ENCODE data around the gene NSUN2.

NSUN2 gene

DNA sequence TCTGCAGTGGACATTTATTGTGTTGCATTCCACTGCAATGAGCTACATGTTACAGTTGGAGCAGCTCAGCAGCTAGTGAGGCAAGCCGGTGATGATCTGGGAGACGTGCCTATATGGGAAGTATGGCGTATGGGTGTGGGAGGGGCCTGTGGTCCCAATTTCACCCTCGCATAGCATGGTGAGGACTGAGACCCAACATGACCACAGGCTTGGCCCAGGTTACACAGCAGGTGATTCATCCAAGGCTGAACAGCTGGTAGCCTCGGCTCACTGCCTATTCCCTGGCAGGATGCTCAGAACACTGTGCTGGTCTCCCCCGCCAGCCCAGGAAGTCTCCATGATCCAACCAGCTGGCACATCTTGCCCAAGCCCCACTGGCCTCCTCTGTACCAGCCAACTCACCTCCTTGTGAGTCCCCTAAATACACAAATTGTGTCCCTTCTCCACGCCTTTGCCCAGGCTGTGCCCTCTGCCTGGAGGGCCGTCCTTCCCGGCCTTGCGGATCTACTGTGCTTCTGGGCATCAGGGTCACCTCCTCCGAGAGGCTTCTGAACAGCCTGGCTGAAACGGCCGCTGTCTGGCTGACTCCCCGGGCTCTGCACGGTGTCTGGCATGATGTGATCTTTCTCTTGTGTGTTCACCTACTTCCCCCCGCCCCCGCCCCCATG, 81.4 kb downstream of the NSUN2 start:
- H3K36me3 ChIP-seq (ENCODE audit: control insufficient read depth in 2 of 2, insufficient read depth in 1 of 2, low read length in 2 of 2), result no peaks in the 10 kb centered on the region
- ChIA-PET CTCF (interaction anchor here (0.6 kb wide), 1 partner anchor 27 kb away, joined by 3 read pairs; no protein-coding TSS in a partner anchor), POLR2A (no interaction called here)
- H3K4me1 ChIP-seq (ENCODE audit: control insufficient read depth, insufficient read depth, low read length), result no peaks in the 10 kb centered on the region
- no peak for TF ChIP-seq ZSCAN23 (tag by site-specific recombination; IDR thresholded peaks at IDR 0.05)
- no peak for TF ChIP-seq ZNF114 (tag by site-specific recombination; IDR thresholded peaks at IDR 0.05)
- no peak for TF ChIP-seq ZNF354C (tag by site-specific recombination; IDR thresholded peaks at IDR 0.05; ENCODE audit: borderline replicate concordance, low read depth)
- TF ChIP-seq ZNF623 (tag by site-specific recombination; IDR thresholded peaks at IDR 0.05), result no peak
- no peak overlapping the region for H3K4me3 ChIP-seq (ENCODE audit: low read depth, low read length)
- H3K27ac ChIP-seq (ENCODE audit: extremely low read depth, low read depth, low read length), result no peak overlapping the region
- no peaks in the 10 kb centered on the region for H3K9me3 ChIP-seq (ENCODE audit: control insufficient read depth, insufficient read depth, low read depth, low read length)

DNA sequence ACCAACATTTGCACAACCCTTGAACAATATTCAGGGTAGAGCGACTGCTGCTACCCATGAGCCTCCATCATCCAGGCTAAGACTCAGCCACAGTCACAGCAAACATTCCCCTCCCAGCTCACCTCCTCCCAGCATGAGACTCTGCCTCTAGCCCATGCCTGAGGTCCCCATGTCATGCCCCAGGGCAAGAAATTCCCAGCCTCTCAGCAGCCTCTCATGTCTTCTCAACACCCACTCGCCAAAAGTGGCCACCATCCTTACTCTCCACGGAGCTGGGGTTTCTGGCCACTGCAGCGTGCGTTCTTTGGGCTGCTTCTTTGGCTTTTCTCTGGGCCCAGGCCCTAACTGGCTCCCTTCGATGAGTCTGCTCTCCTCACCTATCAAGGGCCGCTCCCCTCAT, 82.2 kb downstream of the NSUN2 start:
- H3K4me1 ChIP-seq (ENCODE audit: control insufficient read depth, insufficient read depth, low read length), result no peaks in the 10 kb centered on the region
- H3K4me3 ChIP-seq (ENCODE audit: low read depth, low read length), result no peak overlapping the region
- no peaks in the 10 kb centered on the region for H3K9me3 ChIP-seq (ENCODE audit: control insufficient read depth, insufficient read depth, low read depth, low read length)
- ChIA-PET POLR2A (no interaction called here), CTCF (no interaction called here)
- no peaks in the 10 kb centered on the region for H3K36me3 ChIP-seq (ENCODE audit: control insufficient read depth in 2 of 2, insufficient read depth in 1 of 2, low read length in 2 of 2)
- H3K27ac ChIP-seq (ENCODE audit: extremely low read depth, low read depth, low read length), result no peak overlapping the region
- TF ChIP-seq, protein P1, sequence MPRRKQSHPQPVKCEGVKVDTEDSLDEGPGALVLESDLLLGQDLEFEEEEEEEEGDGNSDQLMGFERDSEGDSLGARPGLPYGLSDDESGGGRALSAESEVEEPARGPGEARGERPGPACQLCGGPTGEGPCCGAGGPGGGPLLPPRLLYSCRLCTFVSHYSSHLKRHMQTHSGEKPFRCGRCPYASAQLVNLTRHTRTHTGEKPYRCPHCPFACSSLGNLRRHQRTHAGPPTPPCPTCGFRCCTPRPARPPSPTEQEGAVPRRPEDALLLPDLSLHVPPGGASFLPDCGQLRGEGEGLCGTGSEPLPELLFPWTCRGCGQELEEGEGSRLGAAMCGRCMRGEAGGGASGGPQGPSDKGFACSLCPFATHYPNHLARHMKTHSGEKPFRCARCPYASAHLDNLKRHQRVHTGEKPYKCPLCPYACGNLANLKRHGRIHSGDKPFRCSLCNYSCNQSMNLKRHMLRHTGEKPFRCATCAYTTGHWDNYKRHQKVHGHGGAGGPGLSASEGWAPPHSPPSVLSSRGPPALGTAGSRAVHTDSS (tag by site-specific recombination; IDR thresholded peaks at IDR 0.05), result no peak
- no peak for TF ChIP-seq ZNF223 (tag by site-specific recombination; IDR thresholded peaks at IDR 0.05)
- no peak for TF ChIP-seq ZNF174 (tag by site-specific recombination; IDR thresholded peaks at IDR 0.05)
- no peak for TF ChIP-seq ZNF114 (tag by site-specific recombination; IDR thresholded peaks at IDR 0.05)
- no peak for TF ChIP-seq ZNF600 (tag by site-specific recombination; IDR thresholded peaks at IDR 0.05)
- TF ChIP-seq SCRT1 (tag by site-specific recombination; IDR thresholded peaks at IDR 0.05; ENCODE audit: borderline replicate concordance), result no peak
